ENCODE data around the gene CFAP73.
A peak's percentile ranks its signal among the peaks of the same experiment; 100 is the strongest.

Gene CFAP73

GRCh38 chr12:113143959-113144358 lies 5.6 kb upstream of the CFAP73 start:
- H3K27ac ChIP-seq (ENCODE audit: low read depth, low read length, severe bottlenecking), result no peak overlapping the region
- H3K9me3 ChIP-seq (ENCODE audit: control insufficient read depth, low read length), result no peaks in the 10 kb centered on the region
- no peaks in the 10 kb centered on the region for H3K36me3 ChIP-seq (ENCODE audit: control insufficient read depth, insufficient read depth, low read length)
- no peaks in the 10 kb centered on the region for H3K4me1 ChIP-seq (ENCODE audit: control insufficient read depth, insufficient read depth, low read length, poor library complexity, severe bottlenecking)
- WGBS, 2 experiments (ENCODE audit: insufficient coverage in 2 of 2), result 97 to 100% methylated on average over 1 to 4 of the region's 8 CpGs
- no peak overlapping the region for H3K4me3 ChIP-seq (ENCODE audit: extremely low read depth, insufficient read depth, low read length, poor library complexity, severe bottlenecking)

GRCh38 chr12:113144806-113145205 lies 4.7 kb upstream of the CFAP73 start:
- Histone ChIP-seq H3K9me3 (ENCODE audit: control insufficient read depth, low read length) (no peaks in the 10 kb centered on the region), H3K4me3 (ENCODE audit: extremely low read depth, insufficient read depth, low read length, poor library complexity, severe bottlenecking) (no peak overlapping the region), H3K36me3 (ENCODE audit: control insufficient read depth, insufficient read depth, low read length) (no peaks in the 10 kb centered on the region), H3K27ac (ENCODE audit: low read depth, low read length, severe bottlenecking) (no peak overlapping the region), H3K4me1 (ENCODE audit: control insufficient read depth, insufficient read depth, low read length, poor library complexity, severe bottlenecking) (peaks cover 2% of the 10 kb centered on the region)
- 96 to 100% methylated on average over 2 to 3 of the region's 5 CpGs for WGBS, 2 experiments (ENCODE audit: insufficient coverage in 2 of 2)

- no peaks in the 10 kb centered on the region for H3K9me3 ChIP-seq (ENCODE audit: control insufficient read depth, low read length)
- H3K4me3 ChIP-seq (ENCODE audit: extremely low read depth, insufficient read depth, low read length, poor library complexity, severe bottlenecking), result no peak overlapping the region
- peaks cover 3% of the 10 kb centered on the region for H3K4me1 ChIP-seq (ENCODE audit: control insufficient read depth, insufficient read depth, low read length, poor library complexity, severe bottlenecking)
- H3K36me3 ChIP-seq (ENCODE audit: control insufficient read depth, insufficient read depth, low read length), result no peaks in the 10 kb centered on the region
- WGBS, 2 experiments (ENCODE audit: insufficient coverage in 2 of 2), result 79 to 96% methylated on average over 3 to 5 of the region's 12 CpGs
- H3K27ac ChIP-seq (ENCODE audit: low read depth, low read length, severe bottlenecking), result no peak overlapping the region
These were observed 3.6 kb upstream of the CFAP73 start for GRCh38 chr12:113145720-113146551.

GRCh38 chr12:113146999-113147398 lies 2.5 kb upstream of the CFAP73 start:
- H3K36me3 ChIP-seq (ENCODE audit: control insufficient read depth, insufficient read depth, low read length), result no peaks in the 10 kb centered on the region
- no peaks in the 10 kb centered on the region for H3K9me3 ChIP-seq (ENCODE audit: control insufficient read depth, low read length)
- H3K27ac ChIP-seq (ENCODE audit: low read depth, low read length, severe bottlenecking), result no peak overlapping the region
- WGBS, 2 experiments (ENCODE audit: insufficient coverage in 2 of 2), result 100% methylated on average over 1 of the region's 2 CpGs; no CpG with 5 or more reads in 1 of the 2 experiments
- H3K4me1 ChIP-seq (ENCODE audit: control insufficient read depth, insufficient read depth, low read length, poor library complexity, severe bottlenecking), result peaks cover 3% of the 10 kb centered on the region
- H3K4me3 ChIP-seq (ENCODE audit: extremely low read depth, insufficient read depth, low read length, poor library complexity, severe bottlenecking), result no peak overlapping the region

- Histone ChIP-seq H3K27ac (ENCODE audit: low read depth, low read length, severe bottlenecking) (no peak overlapping the region), H3K4me3 (ENCODE audit: extremely low read depth, insufficient read depth, low read length, poor library complexity, severe bottlenecking) (no peak overlapping the region), H3K4me1 (ENCODE audit: control insufficient read depth, insufficient read depth, low read length, poor library complexity, severe bottlenecking) (peaks cover 8% of the 10 kb centered on the region), H3K9me3 (ENCODE audit: control insufficient read depth, low read length) (no peaks in the 10 kb centered on the region), H3K36me3 (ENCODE audit: control insufficient read depth, insufficient read depth, low read length) (no peaks in the 10 kb centered on the region)
- 87 to 100% methylated on average over 1 to 2 of the region's 3 CpGs for WGBS, 2 experiments (ENCODE audit: insufficient coverage in 2 of 2)
These were observed 2.1 kb downstream of the CFAP73 start for GRCh38 chr12:113151655-113152054.

GRCh38 chr12:113152196-113152834 lies 2.8 kb downstream of the CFAP73 start:
- no peak overlapping the region for H3K27ac ChIP-seq (ENCODE audit: low read depth, low read length, severe bottlenecking)
- peaks cover 8% of the 10 kb centered on the region for H3K4me1 ChIP-seq (ENCODE audit: control insufficient read depth, insufficient read depth, low read length, poor library complexity, severe bottlenecking)
- H3K9me3 ChIP-seq (ENCODE audit: control insufficient read depth, low read length), result no peaks in the 10 kb centered on the region
- no peak overlapping the region for H3K4me3 ChIP-seq (ENCODE audit: extremely low read depth, insufficient read depth, low read length, poor library complexity, severe bottlenecking)
- H3K36me3 ChIP-seq (ENCODE audit: control insufficient read depth, insufficient read depth, low read length), result no peaks in the 10 kb centered on the region
- 50 to 52% methylated on average over 4 of the region's 9 CpGs for WGBS, 2 experiments (ENCODE audit: insufficient coverage in 2 of 2)

- peak overlapping the region; percentile 28 for H3K4me3 ChIP-seq (ENCODE audit: extremely low read depth, insufficient read depth, low read length, poor library complexity, severe bottlenecking)
- H3K27ac ChIP-seq (ENCODE audit: low read depth, low read length, severe bottlenecking), result no peak overlapping the region
- WGBS, 2 experiments (ENCODE audit: insufficient coverage in 2 of 2), result 8 to 14% methylated on average over 59 to 63 of the region's 70 CpGs
- peaks cover 8% of the 10 kb centered on the region for H3K4me1 ChIP-seq (ENCODE audit: control insufficient read depth, insufficient read depth, low read length, poor library complexity, severe bottlenecking)
- no peaks in the 10 kb centered on the region for H3K9me3 ChIP-seq (ENCODE audit: control insufficient read depth, low read length)
- H3K36me3 ChIP-seq (ENCODE audit: control insufficient read depth, insufficient read depth, low read length), result peaks cover 7% of the 10 kb centered on the region
These were observed 3.6 kb downstream of the CFAP73 start for GRCh38 chr12:113152835-113153814.

- Histone ChIP-seq H3K4me1 (ENCODE audit: control insufficient read depth, insufficient read depth, low read length, poor library complexity, severe bottlenecking) (peaks cover 8% of the 10 kb centered on the region), H3K4me3 (ENCODE audit: extremely low read depth, insufficient read depth, low read length, poor library complexity, severe bottlenecking) (no peak overlapping the region), H3K36me3 (ENCODE audit: control insufficient read depth, insufficient read depth, low read length) (peaks cover 20% of the 10 kb centered on the region), H3K9me3 (ENCODE audit: control insufficient read depth, low read length) (no peaks in the 10 kb centered on the region), H3K27ac (ENCODE audit: low read depth, low read length, severe bottlenecking) (no peak overlapping the region)
- 8 to 11% methylated on average over 51 of the region's 51 CpGs for WGBS, 2 experiments (ENCODE audit: insufficient coverage in 2 of 2)
These were observed 4.9 kb downstream of the CFAP73 start for GRCh38 chr12:113154351-113154973.

- H3K4me3 ChIP-seq (ENCODE audit: extremely low read depth, insufficient read depth, low read length, poor library complexity, severe bottlenecking), result no peak overlapping the region
These were observed 5.5 kb downstream of the CFAP73 start for GRCh38 chr12:113155060-113155459.

GRCh38 chr12:113155646-113156045 lies 6.1 kb downstream of the CFAP73 start:
- Histone ChIP-seq H3K9me3 (ENCODE audit: control insufficient read depth, low read length) (no peaks in the 10 kb centered on the region), H3K4me1 (ENCODE audit: control insufficient read depth, insufficient read depth, low read length, poor library complexity, severe bottlenecking) (peaks cover 5% of the 10 kb centered on the region), H3K4me3 (ENCODE audit: extremely low read depth, insufficient read depth, low read length, poor library complexity, severe bottlenecking) (no peak overlapping the region), H3K36me3 (ENCODE audit: control insufficient read depth, insufficient read depth, low read length) (peaks cover 32% of the 10 kb centered on the region), H3K27ac (ENCODE audit: low read depth, low read length, severe bottlenecking) (no peak overlapping the region)
- WGBS, 2 experiments (ENCODE audit: insufficient coverage in 2 of 2), result 82 to 94% methylated on average over 6 to 7 of the region's 7 CpGs

More at GRCh38 chr12:113155060-113155459, 5.5 kb downstream of the CFAP73 start:
- H3K9me3 ChIP-seq (ENCODE audit: control insufficient read depth, low read length), result no peaks in the 10 kb centered on the region
- H3K27ac ChIP-seq (ENCODE audit: low read depth, low read length, severe bottlenecking), result no peak overlapping the region
- peaks cover 26% of the 10 kb centered on the region for H3K36me3 ChIP-seq (ENCODE audit: control insufficient read depth, insufficient read depth, low read length)
- H3K4me1 ChIP-seq (ENCODE audit: control insufficient read depth, insufficient read depth, low read length, poor library complexity, severe bottlenecking), result peaks cover 5% of the 10 kb centered on the region
- 87 to 94% methylated on average over 7 to 11 of the region's 12 CpGs for WGBS, 2 experiments (ENCODE audit: insufficient coverage in 2 of 2)
